IPS-NIHi11 (cell line): ENCODE results near the gene ZNF423.

Source experiments
- DNase-seq: peaks from one replicate; pipeline ENCODE4 v3.0.0; 2012; ENCODE audit warnings: mixed read lengths, low spot score

The ZNF423 gene

DNA sequence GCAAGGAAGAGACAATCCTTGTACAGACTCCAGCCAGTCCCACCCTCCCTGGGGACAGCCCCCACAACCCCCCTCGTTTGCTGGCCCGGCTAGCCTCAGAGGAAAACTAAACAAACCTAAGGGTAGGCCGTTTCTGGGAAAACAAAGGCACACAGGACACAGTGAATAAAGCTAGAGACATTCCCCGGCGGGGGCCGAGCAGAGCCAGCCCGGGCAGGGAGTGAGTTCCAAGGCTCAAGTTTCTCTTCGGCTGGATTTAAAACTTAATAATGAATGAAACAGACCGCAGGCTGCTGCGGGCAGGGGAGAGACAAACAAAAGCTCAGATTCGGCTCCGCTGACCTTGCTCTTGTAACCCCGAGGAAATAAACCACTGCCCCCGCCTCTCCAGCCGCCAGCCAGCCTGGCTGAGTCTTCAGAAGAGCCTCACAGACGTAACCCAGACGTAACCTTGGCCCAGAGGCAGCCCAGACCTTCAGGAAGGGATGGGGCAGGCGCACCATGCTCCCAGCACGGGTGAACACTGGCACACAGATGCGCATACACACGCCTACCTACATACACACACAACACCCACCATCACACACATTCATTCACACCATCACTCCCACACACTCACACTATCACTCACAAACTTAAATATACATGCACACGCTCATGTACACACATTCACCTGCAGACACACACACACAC, 216.0 kb downstream of the ZNF423 start:
- peak; percentile 76 for DNase-seq

- no peak for DNase-seq
Observed at GRCh38 chr16:49638673-49639610, 217.0 kb downstream of the ZNF423 start.

GRCh38 chr16:49637933-49638672, 217.8 kb downstream of the ZNF423 start:
- no peak for DNase-seq

DNA sequence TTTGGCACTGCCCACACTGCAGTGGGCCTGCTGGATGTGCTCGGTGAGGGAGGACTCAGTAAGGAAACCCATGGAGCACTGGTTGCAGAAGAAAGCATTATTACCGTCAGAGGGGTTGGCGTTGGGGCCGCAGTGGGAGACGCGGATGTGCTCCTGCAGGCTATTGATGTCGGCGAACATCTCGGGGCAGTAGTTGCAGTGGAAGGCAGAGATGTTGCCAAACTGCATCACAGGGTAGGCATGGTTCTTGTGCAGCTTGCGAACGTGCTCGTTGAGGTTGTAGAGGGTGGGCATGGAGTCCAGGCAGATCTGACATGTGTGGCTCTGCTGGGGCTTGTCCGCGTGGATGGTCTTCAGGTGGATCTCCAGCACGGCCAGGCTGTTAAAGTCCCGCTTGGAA, 218.4 kb downstream of the ZNF423 start:
- no peak for DNase-seq

DNA sequence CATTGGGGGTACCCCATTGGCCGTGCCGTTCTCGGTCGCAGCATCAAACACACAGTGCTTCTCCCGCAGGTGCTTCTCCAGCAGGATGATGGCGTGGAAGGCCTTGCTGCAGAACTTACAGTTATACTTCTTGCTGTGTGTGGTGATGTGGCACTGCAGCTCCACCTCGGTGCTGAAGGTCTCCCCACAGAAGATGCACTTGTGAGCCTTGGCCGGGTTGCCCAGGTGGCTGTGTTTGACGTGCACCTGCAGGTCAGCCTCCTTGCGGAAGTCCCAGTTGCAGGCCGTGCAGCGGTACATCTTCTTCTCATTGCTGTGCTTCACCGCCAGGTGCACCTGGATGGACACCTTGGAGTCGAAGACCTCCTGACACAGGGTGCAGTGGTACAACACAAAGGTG, 219.3 kb downstream of the ZNF423 start:
- no peak for DNase-seq

DNA sequence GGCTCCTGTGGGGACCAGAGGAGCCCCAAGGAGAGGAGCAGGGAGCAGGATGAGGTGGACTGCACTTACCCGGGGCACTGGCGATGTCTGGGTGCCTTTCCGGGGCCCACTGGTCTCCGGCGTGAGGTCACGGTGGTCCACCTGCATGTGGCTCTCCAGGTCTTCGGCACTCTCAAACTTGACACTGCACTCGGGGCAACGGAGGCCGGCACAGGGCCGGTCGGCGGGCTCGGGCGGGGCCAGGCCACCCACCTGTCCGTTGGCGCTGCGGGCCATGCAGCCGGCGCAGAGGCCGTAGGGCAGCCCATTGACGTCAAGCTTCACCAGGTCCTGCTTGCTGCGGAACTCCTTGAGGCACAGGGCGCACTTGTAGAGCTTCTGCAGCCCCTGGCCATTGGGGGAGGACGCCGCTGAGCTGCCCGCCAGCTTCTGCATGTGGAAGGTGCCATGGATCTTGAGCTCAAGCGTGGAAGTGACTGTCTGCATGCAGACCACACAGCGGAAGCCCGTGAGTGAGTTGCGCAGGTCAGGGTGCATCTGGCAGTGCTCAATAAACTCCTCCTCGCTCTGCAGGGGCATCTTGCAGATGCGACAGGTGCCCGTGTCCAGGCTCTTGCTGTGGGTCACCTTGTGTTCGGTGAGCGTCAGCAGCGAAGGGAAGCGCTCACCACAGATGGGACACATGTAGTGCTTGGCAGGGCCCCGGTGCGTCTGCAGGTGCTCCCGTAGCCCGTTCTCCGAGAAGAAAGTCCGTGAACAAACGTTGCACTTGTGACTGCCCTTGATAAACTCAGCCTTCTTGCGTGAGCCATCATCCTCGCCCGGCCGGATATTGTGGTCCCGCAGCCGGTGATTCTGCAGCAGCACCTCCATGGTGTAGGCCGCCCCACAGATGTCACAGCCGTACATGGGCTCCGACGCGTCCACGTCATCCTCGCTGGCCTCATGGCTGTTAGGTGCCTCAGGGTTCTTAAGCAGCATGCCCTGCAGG, 220.0 kb downstream of the ZNF423 start:
- DNase-seq = no peak

- no peak for DNase-seq
Observed at GRCh38 chr16:49635009-49635350, 220.9 kb downstream of the ZNF423 start.

DNA sequence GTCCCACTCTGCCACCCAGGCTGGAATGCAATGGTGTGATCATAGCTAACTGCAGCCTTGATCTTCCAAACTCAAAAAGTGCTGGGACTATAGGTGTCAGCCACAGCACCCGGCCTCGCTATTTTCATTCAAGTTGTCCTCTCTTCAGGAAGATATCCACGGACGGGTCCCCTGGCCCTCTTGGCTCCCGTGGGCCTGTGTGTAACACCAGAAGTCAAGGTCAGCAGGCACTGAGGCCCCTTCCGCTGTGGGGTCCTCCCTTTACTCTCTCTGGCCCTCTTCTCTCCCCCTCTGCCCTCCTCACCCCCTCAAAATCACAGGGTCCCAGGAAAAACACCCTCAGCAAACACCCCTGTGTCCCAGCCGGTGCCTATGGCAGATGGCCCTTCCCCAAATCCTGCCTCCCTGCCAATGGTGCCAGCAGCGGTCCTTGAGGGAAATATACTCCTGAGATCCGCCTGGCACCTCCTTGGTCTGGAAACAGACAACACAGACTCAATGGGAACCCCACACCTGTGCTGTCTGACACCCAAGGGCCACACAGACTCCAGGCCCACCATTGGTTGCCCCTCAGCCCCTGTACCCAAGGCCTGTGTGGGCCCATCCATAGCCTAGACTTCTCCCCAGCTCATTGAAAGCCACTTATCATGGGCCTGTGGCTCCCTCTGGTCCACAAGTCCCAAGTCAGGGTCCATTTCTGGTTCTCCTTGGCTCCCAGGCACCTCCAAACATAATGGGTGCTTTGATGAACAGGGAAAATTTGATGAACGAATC, 221.5 kb downstream of the ZNF423 start:
- no peak for DNase-seq

DNA sequence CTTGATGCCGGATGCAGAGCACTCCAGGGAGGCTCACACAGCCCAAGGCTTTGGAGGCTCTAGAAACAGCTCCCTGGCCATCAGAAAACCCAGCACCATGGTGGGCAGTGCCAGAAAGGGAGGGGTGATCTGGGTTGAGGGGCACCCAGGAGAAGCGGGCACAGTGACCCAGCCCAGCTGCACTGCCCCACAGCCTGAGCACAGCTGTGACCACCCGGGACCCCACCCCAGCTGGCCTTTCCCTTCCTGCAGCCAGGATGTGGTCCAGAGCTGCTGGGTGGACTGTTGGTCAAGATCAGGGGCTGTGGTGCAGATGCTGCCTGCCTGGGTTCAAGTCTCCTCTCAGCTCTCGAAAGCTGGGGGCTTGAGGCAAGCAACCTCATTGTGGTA, 223.1 kb downstream of the ZNF423 start:
- DNase-seq = no peak

DNA sequence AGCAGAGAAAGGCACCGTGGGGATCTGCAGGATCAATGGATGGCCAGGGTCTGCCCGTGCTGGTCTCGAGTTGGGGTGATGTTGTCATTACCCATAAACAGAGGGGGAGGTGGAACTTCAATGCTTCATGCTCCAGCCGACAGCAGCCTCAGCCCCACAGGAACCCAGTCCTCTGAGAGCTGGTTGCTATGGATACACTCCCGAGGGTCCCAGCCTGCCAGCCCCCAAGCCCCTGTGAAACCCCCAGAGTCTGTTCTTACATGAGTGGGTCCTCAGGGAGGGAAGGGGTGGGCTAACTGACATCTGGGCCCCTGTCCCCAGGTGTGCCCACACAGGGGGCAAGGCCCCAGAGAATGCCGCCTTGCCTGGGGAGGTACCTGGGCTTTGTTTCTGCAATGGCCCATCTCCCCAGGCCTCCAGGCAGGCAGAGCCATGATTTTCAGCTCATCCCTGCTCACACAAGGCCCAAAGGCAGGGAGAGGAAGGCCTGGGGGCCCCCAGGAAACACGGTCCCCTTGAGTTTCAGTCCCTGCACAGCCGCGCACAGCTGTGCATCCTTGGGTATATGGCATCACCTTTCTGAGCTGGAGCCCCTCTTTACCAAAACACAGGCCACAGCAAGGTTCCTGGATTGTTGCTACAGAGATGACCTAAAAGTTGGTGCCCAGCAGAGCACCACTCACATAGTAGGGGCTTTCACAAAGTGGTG, 223.7 kb downstream of the ZNF423 start:
- no peak for DNase-seq

- no peak for DNase-seq
Observed at GRCh38 chr16:49631187-49632041, 224.5 kb downstream of the ZNF423 start.

DNA sequence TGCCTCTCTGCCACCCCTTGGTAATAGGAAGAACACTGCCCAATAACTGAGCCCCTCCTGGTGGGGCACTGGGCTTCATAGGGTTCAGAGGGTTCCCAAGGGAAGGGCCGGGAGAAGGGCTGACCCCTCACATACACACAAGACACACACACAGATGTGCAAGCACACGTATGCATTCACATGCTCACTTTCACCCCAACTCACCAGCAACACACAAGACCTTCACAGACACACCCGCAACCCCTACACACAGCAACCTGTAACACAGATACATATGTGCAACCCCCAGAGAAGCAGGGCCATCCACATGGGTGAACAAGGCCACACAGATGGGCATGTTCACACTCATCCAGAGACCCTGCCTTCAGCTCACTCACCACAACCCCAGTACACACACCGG, 225.1 kb downstream of the ZNF423 start:
- no peak for DNase-seq

DNA sequence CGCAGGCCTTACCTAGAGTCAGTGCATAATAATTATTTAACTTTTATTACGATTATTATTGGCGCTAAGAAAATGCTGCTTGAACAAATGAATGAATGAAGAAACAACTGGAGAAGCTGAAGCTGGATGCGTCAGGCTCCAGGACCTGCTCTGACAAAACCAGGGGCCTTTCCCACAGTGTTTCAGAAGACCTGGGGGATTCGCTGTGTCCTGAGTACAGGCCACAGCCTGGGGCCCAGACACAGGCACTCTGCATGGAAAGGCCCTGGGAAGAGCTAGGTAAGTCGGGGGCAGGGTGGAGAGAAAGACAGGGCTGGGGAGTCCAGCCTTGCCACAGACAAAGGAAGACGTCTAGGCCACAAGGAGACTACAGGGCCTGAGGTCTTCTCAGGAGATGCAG, 226.1 kb downstream of the ZNF423 start:
- no peak for DNase-seq

DNA sequence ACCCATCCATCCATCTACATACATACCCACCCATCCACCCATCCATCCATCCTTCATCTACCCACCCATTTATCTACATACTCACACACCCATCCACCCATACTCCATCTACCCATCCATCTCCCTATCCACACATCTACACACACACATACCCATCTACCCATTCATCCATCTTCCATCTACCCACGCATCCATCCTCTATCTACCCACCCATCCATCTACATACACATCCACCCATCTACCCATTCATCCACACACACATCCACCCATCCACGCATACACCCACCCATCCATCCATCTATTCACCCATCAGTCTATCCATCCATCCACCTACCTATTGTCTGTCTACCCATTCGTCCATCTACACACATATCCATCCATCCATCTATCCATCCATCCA, 227.8 kb downstream of the ZNF423 start:
- no peak for DNase-seq

- DNase-seq = no peak
Observed at GRCh38 chr16:49625311-49626065, 230.4 kb downstream of the ZNF423 start.

GRCh38 chr16:49623501-49624266, 232.2 kb downstream of the ZNF423 start:
- DNase-seq = no peak
